Central memory CD8-positive, alpha-beta T cell (primary cell): ENCODE measurements around the gene CCDC124.
"Not testable (repeated sequence)": the region's sequence is repeated elsewhere in the genome, so short reads cannot be mapped to it uniquely, and the experiment has no call there.

Source experiments
- ATAC-seq: fragments of 150-1000 bp; cut with Tn5 transposase; replicated peaks from 2 replicates; pipeline ENCODE4 v1.10.0; 2022; ENCODE audit warnings: mild to moderate bottlenecking, moderate FRiP score, moderate number of reproducible peaks; ENCODE audit not compliant: poor library complexity, severe bottlenecking; ENCODE audit errors: extremely low read depth
- DNase-seq, 2 donors: peaks; one replicate each; pipeline ENCODE4 v3.0.0; 2021; ENCODE audit warnings: low spot score in 2 of 2
- H3K27ac Mint-ChIP-seq: one replicate; pipeline ENCODE4 v1.8.0; 2022; ENCODE audit warnings: low read depth, mild to moderate bottlenecking, moderate library complexity, mixed read lengths
- H3K27me3 Mint-ChIP-seq: one replicate; pipeline ENCODE4 v1.8.0; 2022; ENCODE audit warnings: mixed read lengths
- H3K36me3 Mint-ChIP-seq: one replicate; pipeline ENCODE4 v1.8.0; 2022; ENCODE audit warnings: mild to moderate bottlenecking, moderate library complexity, mixed read lengths; ENCODE audit not compliant: insufficient read depth
- H3K4me1 Mint-ChIP-seq: one replicate; pipeline ENCODE4 v1.8.0; 2022; ENCODE audit warnings: mixed read lengths
- H3K4me3 Mint-ChIP-seq: one replicate; pipeline ENCODE4 v1.8.0; 2022; ENCODE audit warnings: mild to moderate bottlenecking, moderate library complexity, mixed read lengths
- H3K9me3 Mint-ChIP-seq: one replicate; pipeline ENCODE4 v1.8.0; 2022; ENCODE audit warnings: mixed read lengths

The CCDC124 gene

DNA sequence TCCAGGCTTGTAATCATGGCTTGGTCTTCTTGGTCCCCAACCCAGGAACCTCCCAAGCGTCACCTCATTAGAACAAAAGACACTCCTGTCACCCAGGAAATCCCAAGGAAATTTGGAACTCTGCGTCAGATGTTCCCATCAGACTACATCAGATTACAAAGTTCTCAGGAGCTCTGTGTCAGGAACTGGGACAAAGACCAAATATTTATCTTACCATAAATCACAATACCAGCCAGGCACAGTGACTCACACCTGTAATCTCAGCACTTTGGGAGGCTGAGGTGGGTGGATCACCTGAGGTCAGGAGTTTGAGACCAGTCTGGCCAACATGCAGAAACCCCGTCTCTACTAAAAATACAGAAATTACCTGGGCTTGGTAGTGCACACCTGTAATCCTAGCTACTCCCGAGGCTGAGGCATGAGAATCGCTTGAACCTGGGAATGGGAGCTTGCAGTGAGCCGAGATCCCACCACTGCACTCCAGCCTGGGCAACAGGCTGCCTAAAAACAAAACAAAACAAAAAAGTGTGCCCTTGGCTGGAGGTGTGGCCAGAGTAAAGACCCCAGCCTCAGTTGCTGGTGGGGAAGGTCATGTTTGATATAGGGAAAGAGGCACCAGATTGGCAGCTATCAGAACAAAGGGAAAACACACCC lies 16.7 kb upstream of the CCDC124 start:
- Mint-ChIP-seq H3K36me3 (no peaks in the 10 kb centered on the region), H3K27ac (no peak overlapping the region), H3K9me3 (no peaks in the 10 kb centered on the region), H3K4me1 (no peaks in the 10 kb centered on the region), H3K27me3 (no peaks in the 10 kb centered on the region), H3K4me3 (no peak overlapping the region)
- DNase-seq: no peak
- no peak for ATAC-seq

DNA sequence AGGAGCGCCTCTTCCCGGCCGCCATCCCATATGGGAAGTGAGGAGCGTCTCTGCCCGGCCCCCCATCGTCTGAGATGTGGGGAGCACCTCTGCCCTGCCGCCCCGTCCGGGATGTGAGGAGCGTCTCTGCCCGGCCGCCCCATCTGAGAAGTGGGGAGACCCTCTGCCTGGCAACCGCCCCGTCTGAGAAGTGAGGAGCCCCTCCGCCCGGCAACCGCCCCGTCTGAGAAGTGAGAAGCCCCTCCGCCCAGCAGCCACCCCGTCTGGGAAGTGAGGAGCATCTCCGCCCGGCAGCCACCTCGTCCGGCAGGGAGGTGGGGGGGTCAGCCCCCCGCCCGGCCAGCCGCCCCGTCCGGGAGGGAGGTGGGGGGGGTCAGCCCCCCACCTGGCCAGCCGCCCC lies 14.7 kb upstream of the CCDC124 start:
- not testable (repeated sequence) for H3K36me3 Mint-ChIP-seq, ATAC-seq, H3K27ac Mint-ChIP-seq

DNA sequence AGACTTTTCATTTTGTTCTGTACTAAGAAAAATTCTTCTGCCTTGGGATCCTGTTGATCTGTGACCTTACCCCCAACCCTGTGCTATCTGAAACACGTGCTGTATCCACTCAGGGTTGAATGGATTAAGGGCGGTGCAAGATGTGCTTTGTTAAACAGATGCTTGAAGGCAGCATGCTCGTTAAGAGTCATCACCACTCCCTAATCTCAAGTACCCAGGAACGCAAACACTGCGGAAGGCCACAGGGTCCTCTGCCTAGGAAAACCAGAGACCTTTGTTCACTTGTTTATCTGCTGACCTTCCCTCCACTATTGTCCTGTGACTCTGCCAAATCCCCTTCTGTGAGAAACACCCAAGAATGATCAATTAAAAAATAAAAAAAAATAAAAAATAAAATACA lies 13.7 kb upstream of the CCDC124 start:
- DNase-seq, ATAC-seq, H3K36me3 Mint-ChIP-seq, H3K27ac Mint-ChIP-seq, H3K4me3 Mint-ChIP-seq, H3K4me1 Mint-ChIP-seq, H3K27me3 Mint-ChIP-seq, H3K9me3 Mint-ChIP-seq: not testable (repeated sequence)

More for the DNA sequence above, 14.7 kb upstream of the CCDC124 start:
- not testable (repeated sequence) for H3K4me1 Mint-ChIP-seq, H3K4me3 Mint-ChIP-seq, DNase-seq, H3K27me3 Mint-ChIP-seq, H3K9me3 Mint-ChIP-seq

DNA sequence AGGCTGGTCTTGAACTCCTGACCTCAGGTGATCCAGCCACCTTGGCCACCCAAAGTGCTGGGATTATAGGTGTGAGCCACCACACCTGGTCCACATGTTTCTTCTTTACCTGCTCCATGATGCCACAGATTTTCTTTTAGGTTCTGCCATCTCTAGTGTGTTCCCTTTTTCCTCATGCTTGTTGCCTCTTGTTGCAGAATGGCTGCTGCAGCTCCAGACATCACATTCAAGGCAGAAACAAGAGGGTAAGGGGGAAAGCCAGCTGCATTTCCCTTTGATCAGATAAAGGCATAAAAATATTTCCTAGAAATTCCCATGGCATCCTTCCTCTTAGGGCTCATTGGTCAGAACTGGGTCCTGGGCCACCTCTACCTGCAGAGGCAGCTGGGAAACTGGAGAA lies 12.3 kb upstream of the CCDC124 start:
- Mint-ChIP-seq H3K36me3 (no peaks in the 10 kb centered on the region), H3K4me3 (no peak overlapping the region), H3K27me3 (peaks cover under 1% of the 10 kb centered on the region), H3K27ac (no peak overlapping the region), H3K4me1 (no peaks in the 10 kb centered on the region), H3K9me3 (no peaks in the 10 kb centered on the region)
- ATAC-seq (no peak), DNase-seq (no peak)

DNA sequence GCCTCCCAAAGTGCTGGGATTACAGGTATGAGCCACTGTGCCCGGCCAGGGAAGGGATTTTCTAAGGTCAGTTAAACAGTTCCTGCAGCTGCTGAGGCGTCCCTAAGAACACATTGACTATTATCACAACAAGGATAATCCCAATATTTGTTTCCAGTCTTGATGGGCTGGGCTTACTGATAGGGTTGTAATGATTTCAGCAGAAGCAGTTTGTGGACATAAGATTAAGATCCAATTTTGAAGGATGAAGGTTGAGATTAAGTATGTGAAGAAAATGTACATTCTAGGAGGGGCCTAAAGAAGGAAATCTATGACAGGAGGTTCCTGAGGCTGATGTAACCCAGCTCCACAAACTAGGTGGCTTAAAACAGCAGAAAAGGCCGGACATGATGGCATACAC lies 10.7 kb upstream of the CCDC124 start:
- no peak for DNase-seq
- Mint-ChIP-seq H3K4me3 (no peak overlapping the region), H3K27me3 (peaks cover 6% of the 10 kb centered on the region), H3K36me3 (no peaks in the 10 kb centered on the region), H3K9me3 (no peaks in the 10 kb centered on the region), H3K27ac (no peak overlapping the region), H3K4me1 (no peaks in the 10 kb centered on the region)
- no peak for ATAC-seq

DNA sequence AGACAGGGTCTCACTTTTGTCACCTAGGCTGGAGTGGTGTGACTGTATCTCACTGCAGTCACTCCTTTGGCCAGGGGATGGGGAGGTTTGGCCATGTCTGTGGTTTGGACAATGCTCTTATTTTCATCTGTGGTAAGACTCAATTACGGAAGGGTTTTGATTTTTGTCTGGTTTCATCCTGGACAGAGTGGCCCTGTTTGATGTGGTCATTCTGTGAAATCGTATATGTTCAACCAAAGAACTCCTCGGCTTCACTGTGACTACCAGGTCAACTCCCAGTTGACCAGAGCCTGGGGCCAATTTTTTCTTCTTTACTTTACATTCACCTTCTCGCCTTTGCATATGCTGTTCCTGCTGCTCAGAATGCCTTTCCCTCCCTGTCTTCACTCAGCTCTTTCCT lies 6.8 kb upstream of the CCDC124 start:
- DNase-seq (no peak), ATAC-seq (no peak)
- H3K4me3 Mint-ChIP-seq: no peak overlapping the region

DNA sequence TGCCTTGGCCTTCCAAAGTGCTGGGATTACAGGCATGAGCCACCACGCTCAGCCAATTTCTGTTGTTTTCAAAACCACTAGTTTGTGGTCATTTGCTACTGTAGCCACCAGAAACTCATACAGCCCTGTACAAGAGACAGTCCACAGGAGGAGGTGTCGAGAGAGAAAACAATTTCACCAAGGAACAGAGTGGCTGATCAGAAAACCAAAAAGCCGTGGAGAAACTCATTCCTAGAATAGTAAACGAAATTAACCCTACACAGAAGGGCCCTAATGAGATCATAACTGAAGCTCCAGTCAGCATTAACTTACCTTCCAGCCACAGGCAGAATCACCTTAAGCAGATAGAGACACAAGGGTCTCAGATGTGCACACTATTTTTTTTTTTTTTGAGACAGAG lies 3.8 kb upstream of the CCDC124 start:
- H3K36me3 Mint-ChIP-seq: peaks cover 9% of the 10 kb centered on the region
- peaks cover 6% of the 10 kb centered on the region for H3K27me3 Mint-ChIP-seq
- no peak overlapping the region for H3K4me3 Mint-ChIP-seq
- no peak for DNase-seq
- no peak overlapping the region for H3K27ac Mint-ChIP-seq
- ATAC-seq: no peak
- no peaks in the 10 kb centered on the region for H3K9me3 Mint-ChIP-seq
- H3K4me1 Mint-ChIP-seq: peaks cover 20% of the 10 kb centered on the region

More for the DNA sequence above, 6.8 kb upstream of the CCDC124 start:
- H3K36me3 Mint-ChIP-seq: no peaks in the 10 kb centered on the region
- no peaks in the 10 kb centered on the region for H3K9me3 Mint-ChIP-seq
- peaks cover 6% of the 10 kb centered on the region for H3K27me3 Mint-ChIP-seq
- H3K27ac Mint-ChIP-seq: no peak overlapping the region
- no peaks in the 10 kb centered on the region for H3K4me1 Mint-ChIP-seq

DNA sequence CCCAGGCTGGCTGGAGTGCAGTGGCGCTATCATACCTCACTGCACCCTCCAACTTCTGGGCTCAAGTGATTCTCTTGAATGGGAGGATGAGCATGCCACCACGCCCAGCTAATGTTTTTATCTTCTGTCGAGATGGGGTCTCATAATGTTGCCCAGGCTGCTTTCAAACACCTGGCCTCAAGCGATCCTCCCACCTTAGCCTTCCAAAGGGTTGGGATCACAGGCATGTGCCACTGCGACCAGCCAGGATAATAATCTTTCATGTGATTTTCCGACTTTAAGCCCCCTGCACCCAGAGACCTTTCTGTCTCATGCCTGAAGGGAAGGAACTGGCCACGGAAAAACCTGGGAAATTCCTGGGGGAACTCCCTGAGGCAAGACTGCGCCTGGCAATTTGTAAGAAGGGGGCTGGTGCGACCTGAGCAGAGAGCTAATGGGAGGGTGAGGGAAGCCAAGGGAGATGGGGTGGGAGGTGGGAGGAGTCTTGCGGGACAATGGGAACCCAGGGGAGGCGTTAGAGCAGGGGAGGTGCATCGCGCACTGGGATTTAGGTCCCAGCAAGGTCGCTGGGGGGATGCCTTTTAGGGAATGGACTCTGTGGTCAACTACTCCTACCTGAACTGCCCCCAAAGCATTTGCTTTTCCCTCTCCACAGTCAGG lies 1.2 kb upstream of the CCDC124 start:
- no peaks in the 10 kb centered on the region for H3K9me3 Mint-ChIP-seq
- peaks cover 20% of the 10 kb centered on the region for H3K4me1 Mint-ChIP-seq
- ATAC-seq: no peak
- peak overlapping the region; percentile 87 for H3K4me3 Mint-ChIP-seq
- no peaks in the 10 kb centered on the region for H3K27me3 Mint-ChIP-seq
- peaks cover 11% of the 10 kb centered on the region for H3K36me3 Mint-ChIP-seq
- DNase-seq: no peak
- no peak overlapping the region for H3K27ac Mint-ChIP-seq

DNA sequence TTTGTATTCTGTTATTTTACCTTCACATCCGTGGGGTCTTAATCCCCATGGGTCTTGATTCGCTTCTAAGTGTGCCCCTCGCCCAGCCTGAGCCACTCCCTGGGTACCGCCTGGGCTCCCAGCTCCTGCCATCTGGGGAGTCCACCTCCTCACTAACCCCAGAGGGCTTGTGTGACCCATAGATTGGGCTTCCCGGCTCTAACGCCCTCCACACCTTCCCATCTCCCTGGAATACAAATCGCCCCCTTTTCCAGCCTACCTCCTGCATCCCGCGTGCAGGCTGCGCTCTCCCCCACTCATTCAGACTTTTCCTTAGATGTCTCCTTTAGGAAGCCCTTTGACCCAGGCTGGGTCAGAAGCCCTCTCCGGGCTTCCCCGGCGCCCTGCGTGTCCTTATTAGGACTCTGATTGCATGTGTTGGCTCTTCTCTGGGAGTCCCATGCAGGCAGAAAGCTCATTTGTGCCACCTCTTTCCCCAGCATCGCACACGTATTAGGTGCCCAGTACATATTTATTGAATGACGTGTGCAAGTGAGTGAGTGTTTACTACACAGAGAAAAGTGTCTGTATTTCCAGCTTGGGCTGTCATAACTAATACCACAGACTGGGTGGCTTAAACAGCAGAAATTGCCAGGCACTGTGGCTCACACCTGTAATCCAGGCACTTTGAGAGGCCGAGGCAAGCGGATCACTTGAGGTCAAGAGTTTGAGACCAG lies 757 bp downstream of the CCDC124 start:
- DNase-seq (no peak), ATAC-seq (no peak)
- Mint-ChIP-seq H3K36me3 (peaks cover 11% of the 10 kb centered on the region), H3K4me3 (peak overlapping the region; percentile 87), H3K27ac (peak overlapping the region; percentile 95), H3K27me3 (no peaks in the 10 kb centered on the region), H3K9me3 (no peaks in the 10 kb centered on the region), H3K4me1 (peaks cover 20% of the 10 kb centered on the region)

DNA sequence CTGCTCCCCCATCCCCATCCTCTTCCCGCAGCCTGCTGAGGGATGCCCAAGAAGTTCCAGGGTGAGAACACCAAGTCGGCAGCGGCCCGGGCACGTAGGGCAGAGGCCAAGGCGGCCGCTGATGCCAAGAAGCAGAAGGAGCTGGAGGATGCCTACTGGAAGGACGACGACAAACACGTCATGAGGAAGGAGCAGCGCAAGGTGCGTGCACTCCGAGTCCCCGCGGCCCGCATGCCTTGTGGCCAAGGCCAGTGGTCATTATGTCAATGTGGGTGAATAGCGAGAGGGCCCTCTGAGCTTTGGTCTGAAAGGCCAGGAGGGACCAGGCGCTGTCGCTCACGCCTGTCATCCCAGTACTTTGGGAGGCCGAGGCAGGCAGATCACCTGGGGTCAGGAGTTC lies 3.6 kb downstream of the CCDC124 start:
- Mint-ChIP-seq H3K36me3 (peaks cover 23% of the 10 kb centered on the region), H3K9me3 (no peaks in the 10 kb centered on the region), H3K27ac (no peak overlapping the region), H3K27me3 (no peaks in the 10 kb centered on the region), H3K4me1 (peaks cover 20% of the 10 kb centered on the region), H3K4me3 (no peak overlapping the region)
- DNase-seq: no peak
- ATAC-seq: no peak

DNA sequence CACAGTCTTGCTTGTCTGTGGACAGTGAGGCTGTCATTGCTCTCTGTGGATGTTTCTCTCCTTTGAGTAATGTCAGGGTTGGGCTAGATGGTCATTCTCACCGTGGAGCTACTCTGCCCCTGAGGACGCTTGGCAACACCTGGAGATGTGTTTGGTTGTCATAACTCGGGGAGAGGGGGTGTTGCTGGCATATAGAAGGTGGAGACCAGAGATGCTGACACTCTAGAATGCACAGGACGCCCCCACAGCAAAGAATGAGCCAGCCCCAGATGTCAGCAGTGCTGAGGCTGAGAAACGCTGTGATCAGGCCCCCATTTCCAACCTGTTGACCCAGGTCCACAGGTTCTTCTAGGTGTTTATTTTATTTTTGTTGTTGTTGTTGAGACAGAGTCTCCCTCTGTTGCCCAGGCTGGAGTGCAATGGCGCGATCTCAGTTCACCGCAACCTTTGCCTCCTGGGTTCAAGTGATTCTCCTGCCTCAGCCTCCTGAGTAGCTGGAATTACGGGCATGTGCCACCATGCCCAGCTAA lies 4.6 kb downstream of the CCDC124 start:
- peaks cover 16% of the 10 kb centered on the region for H3K4me1 Mint-ChIP-seq
- H3K4me3 Mint-ChIP-seq: no peak overlapping the region
- DNase-seq: no peak
- ATAC-seq: no peak
- no peak overlapping the region for H3K27ac Mint-ChIP-seq
- H3K27me3 Mint-ChIP-seq: no peaks in the 10 kb centered on the region
- H3K36me3 Mint-ChIP-seq: peaks cover 22% of the 10 kb centered on the region
- no peaks in the 10 kb centered on the region for H3K9me3 Mint-ChIP-seq

DNA sequence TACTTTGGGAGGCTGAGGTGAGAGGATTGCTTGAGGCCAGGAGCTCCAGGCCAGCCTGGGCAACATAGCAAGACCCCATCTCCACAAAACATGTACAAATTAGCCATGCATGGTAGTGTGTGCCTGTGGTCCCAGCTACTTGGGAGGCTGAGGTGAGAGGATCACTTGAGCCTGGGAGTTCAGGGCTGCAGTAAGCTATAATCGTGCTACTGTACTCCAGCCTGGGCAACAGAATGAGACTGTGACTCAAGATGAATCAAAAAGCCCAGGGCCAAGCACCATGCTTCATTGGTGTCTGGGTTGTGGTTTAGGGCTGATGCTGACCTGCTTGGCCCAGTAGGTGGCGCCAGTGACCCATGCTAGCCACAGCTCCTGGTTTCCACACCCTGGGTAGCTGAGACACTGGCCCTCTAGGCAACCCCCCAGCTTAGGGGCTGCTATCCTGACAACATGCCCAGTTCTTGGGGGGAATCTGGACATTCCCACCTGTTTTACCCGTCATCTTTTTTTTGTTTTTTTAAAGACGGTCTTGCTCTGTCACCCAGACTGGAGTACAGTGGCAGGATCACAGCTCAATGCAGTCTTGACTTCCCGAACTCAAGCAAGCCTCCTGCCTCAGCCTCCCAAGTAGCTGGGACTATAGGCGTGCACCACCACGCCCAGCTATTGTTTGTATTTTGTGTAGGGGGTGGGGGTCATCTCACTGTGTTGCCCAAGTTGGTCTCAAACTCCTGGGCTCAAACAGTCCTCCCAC lies 5.5 kb downstream of the CCDC124 start:
- no peak overlapping the region for H3K4me3 Mint-ChIP-seq

More for the DNA sequence above, 5.5 kb downstream of the CCDC124 start:
- Mint-ChIP-seq H3K27ac (no peak overlapping the region), H3K36me3 (peaks cover 15% of the 10 kb centered on the region), H3K4me1 (peaks cover 8% of the 10 kb centered on the region), H3K27me3 (no peaks in the 10 kb centered on the region), H3K9me3 (no peaks in the 10 kb centered on the region)
- ATAC-seq (peak; percentile 95), DNase-seq (peak; percentile 76 to 82)
